NCI-H82 treated with DMSO at 0.1 percent for 48 hours (cell line): ENCODE data around the gene CADM2.
"Not testable (repeated sequence)": the region's sequence is repeated elsewhere in the genome, so short reads cannot be mapped to it uniquely, and the experiment has no call there.

ENCODE experiments used
- DNase-seq: peaks from one replicate; lab custom pipeline; 2025; ENCODE audit not compliant: unreplicated experiment; lab: John Stamatoyannopoulos, UW

The CADM2 gene

DNA sequence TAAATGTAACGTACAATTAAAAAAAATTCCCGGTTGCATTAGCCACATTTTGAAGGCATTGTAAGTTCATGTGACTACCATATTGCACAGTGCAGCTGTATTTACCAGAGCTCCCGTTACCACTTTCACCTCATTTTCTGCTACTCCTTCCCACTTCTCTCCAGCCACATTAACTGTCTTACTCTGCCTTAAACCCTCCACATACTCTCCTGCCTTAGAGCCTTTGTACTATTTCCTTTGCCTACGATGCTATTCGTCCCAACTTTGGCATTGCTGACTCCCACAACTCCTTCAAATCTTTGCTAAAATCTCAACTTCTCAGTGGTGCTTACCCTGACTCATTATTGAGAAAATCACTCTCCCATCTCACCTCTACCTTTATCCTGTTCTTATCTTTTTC, 115.2 kb downstream of the CADM2 start:
- no peak for DNase-seq

DNA sequence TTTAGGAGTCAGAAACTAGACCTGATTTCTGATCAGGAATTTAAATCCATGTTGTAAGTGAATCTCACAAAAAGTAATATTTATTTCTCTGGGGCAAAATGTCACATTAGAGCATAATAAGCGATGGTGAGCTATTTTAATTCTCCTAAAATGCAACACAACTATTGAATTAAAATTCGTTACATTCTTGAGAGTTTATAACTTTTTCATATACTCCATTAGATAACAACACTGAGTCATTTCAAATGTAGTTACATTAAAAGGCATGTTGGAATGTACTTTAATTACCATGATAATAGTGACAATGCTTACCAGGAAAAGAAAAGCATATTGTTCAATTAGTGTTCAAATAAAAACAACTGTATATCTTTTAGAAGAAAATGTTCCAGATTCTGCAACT, 116.9 kb downstream of the CADM2 start:
- DNase-seq: no peak

DNA sequence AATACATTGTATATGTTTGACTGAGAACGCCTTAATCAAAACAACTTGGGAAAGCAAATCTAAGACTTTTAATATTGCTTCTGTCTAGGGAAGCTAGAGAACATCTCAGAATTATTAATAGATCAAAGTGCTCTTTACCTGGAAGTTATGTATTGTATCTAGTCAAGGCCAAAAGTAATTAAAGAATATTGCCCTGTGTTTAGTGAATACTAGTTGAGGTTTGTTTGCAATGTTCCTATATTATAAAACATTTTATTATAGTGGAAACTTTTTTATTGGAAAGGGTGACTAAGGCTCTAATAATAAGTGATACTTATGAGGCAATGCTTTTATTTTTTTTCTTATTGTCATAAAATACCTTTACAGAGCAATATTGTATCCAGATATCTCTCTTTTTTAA, 118.2 kb downstream of the CADM2 start:
- DNase-seq: no peak

DNA sequence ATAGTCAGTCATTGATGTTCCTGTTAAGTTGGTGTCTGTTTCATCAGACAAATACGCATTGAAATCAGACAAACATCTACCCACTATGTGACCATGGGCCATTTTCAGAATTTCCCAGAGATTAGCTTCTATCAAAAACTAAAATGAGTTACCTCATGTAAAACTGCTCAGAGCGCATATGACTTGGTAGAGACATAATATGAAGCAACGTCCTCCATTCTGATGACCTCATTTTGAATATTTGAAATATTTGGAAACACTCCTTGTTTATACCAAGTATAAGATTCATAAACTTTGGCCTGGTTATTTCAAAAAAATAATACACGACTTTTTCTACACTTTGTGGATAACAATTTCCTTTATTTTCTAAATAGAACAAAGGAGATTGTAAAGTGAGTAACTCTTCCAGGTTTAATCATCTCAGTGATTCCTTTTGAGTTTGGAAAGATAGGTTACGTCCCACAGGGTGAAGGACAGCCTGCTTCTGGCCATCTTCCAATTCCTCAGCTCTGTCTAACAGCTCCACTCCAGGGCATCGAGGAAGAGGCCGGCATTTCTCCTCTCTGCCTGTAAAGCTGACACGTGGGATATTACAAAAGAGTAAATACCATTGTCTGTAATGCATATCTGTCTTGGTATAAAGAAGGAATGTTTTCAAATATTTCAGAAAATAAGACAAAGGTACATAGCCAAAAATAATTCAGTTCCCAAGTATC, 122.6 kb downstream of the CADM2 start:
- DNase-seq: no peak

DNA sequence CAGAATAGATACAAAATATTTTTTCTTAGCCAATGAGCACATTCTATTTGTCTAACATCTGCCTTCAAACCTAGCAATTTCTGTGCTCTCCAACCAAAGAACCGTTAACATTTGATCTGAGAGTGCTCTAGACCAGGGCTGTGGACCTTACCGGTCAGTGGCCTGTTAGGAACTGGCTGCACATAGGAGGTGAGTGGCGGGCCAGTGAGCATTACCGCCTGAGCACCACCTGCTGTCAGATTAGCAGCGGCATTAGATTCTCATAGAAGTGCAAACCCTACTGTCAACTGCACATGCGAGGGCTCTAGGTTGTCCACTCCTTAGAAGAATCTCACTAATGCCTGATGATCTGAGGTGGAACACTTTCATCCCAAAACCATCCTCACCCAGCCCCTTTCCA, 131.7 kb downstream of the CADM2 start:
- DNase-seq: no peak

DNA sequence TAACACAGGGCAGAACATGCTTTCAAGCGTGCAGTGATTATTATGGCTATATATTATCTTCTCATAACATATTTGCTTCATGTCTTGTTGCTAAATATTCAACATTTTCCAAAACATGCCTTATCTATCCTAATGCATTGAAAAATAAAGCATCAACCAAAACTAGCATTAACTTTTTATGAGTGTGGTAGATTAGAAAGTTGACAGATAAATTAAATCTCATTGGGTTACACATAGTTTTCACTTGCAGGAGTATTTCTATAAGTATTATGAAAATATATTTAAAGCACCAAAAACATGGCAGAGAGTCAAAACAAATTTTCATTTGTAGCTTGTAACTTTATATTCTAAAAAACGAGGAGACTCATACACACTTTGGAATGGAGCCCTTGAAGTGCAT, 141.5 kb downstream of the CADM2 start:
- DNase-seq: no peak

DNA sequence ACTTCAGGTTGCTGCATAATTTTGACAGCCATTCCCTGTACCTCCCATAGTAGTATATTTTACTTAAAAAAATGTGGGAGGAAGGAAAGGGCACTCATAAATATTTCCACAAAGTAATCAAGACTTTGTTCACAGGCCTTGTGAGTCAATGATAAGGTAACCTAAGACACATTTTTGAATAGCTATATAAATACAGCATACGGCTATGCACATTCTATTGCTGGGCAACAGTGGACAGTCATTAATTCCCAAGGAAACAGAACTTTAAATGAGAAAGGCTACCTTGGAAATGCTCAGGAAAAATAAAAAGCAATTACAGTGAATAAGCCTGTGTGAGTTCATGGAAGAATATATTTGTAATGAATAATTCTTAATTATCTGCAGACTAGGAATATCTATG, 144.0 kb downstream of the CADM2 start:
- no peak for DNase-seq

DNA sequence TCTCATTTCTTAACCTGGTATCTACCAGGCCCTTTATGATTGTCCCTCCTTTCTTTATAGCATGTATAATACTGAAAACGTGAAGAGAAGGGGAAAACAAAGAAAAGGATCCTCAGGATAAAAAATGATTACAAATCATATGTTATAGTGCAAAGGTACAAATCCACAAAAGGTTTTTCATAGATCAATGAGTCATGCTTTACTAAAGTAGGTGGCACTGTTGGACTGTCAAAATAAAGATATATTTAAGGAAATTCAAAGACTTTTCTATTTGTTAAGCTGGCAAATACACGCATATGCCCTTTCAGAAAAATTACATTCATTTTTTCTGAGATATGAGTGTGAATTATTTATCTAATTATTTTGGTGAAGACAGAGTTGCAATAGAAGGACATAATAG, 151.6 kb downstream of the CADM2 start:
- no peak for DNase-seq

DNA sequence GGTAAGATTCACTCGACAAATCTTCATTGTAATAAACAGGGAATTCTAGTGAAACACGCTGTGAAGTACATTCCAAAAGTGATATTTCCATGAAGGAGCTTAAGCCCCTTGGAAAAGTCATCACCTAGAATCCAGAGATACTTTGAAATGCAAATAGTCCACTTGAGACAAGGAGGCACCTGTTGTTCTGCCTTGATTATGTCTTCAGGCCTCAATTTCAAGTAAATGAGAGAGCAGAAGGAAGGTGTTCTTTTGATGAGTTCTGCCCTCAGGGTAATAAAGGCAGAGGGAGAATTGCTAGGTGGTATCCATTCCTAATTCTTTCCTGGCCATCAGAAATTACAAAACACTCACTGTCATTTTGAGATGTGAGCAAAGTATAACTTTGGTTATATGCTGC, 162.1 kb downstream of the CADM2 start:
- no peak for DNase-seq

DNA sequence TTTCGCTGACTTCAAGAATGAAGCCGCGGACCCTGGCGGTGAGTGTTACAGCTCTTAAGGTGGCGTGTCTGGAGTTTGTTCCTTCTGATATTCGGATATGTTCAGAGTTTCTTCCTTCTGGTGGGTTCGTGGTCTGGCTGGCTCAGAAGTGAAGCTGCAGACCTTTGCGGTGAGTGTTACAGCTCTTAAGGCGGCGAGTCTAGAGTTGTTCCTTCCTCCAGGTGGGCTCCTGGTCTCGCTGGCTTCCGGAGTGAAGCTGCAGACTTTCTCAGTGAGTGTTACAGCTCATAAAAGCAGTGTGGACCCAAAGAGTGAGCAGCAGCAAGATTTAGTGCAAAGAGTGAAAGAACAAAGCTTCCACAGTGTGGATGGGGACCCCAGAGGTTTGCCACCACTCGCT, 174.1 kb downstream of the CADM2 start:
- not testable (repeated sequence) for DNase-seq

DNA sequence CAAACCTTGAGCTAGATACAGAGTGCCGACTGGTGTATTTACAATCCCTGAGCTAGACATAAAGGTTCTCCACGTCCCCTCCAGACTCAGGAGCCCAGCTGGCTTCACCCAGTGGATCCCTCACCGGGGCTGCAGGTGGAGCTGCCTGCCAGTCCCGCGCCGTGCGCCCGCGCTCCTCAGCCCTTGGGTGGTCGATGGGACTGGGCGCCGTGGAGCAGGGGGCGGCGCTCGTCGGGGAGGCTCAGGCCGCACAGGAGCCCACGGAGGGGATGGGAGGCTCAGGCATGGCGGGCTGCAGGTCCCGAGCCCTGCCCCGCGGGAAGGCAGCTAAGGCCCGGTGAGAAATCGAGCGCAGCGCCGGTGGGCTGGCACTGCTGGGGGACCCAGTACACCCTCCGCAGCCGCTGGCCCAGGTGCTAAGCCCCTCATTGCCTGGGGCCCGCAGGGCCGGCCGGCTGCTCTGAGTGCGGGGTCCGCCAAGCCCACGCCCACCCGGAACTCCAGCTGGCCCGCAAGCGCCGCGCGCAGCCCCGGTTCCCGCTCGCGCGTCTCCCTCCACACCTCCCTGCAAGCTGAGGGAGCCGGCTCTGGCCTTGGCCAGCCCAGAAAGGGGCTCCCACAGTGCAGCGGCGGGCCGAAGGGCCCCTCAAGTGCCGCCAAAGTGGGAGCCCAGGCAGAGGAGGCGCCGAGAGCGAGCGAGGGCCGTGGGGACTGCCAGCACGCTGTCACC, 175.1 kb downstream of the CADM2 start:
- not testable (repeated sequence) for DNase-seq

DNA sequence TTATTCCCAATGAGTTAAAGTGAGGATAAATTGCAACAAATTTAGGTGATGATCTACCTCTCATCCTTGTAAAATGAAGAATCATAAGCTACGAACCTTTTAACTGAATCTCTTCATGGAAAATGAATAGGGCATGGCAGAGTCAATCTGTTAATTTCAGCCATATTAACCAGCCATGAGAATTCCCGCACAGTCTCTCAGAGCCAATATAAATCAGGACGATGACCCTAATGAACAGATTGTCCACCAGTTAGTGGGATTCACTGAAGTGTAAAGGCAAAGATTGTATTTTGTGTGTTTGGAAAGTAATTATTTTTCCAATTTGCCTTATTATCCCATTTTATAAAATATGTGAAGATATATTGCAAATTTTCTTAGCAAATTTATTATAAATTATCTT, 183.8 kb downstream of the CADM2 start:
- DNase-seq: no peak

DNA sequence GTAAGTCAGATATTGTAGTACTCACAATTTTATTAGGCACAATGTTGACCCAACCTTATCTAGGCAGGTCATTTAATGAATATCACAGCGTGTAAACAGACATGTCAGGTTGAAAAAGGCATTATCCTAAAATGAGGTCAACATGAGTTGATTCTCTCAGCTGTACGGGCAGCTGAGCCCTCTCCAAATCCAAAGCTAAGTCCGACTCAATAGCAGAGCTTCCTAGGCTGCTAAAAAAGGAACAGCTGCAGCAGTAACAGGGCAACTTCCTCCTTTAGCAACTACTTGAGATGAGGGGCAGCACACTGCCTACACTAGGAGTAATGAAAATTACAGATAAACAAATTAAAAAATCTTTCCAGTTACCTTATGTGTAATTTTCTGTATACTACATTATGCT, 189.2 kb downstream of the CADM2 start:
- no peak for DNase-seq

DNA sequence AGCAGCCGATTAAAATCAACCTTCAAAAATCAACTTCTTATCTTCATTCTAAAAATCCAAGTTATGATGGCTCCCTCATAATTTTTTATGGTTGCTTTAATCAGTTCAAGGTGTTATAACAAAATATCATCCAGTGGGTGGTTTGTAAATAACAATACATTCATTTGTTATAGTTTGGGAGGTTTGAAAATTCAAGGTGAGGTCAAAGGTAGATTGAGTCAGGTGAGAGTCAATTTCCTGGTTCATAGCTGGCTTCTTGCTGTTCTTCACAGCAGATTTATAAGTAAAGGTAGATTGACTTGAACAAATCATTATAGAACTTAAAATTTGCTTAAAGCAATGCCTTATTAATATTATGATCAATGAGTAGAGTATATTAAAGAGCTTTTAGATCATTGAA, 192.8 kb downstream of the CADM2 start:
- DNase-seq: no peak

DNA sequence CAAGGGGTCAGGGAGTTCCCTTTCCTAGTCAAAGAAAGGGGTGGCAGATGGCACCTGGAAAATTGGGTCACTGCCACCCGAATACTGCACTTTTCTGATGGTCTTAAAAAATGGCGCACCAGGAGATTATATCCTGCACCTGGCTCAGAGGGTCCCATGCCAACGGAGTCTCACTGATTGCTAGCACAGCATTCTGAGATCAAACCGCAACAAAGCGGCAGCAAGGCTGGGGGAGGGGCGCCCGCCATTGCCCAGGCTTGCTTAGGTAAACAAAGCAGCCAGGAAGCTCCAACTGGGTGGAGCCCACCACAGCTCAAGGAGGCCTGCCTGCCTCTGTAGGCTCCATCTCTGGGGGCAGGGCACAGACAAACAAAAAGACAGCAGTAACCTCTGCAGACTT, 194.5 kb downstream of the CADM2 start:
- not testable (repeated sequence) for DNase-seq

DNA sequence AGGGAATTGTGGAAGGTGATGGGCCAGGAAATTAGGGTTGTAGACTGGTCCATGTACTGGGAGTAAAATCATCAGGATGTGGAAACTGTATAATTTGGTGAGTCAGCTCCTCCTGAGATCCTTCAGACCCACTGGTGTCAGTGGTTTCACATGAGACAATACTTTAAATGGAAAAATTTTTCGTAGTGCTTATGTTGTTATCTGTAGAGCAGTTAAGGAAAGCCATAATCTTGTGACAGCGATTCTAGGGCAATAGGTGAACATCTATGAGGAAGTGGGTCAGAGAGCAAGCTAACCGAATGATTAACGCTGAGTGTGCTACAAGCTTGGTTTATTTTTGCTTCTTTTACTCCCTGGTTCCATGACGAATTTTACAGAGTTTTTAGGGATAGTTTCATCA, 200.6 kb downstream of the CADM2 start:
- no peak for DNase-seq

DNA sequence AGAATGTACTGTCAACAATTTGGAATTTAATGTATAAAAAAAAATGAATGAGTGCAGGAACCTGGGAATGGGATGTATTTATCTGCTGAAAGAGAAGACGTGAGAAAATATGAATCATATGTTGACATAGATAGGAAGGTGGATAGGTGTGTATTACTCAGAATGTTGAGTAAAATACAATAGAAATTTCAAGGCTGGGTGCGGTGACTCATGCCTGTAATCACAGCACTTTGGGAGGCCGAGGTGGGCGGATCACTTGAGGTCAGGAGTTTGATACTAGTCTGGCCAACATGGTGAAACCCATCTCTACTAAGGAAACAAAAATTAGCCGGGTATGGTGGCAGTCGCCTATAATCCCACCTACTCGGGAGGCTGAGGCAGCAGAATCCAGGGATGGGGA, 202.8 kb downstream of the CADM2 start:
- DNase-seq: no peak

DNA sequence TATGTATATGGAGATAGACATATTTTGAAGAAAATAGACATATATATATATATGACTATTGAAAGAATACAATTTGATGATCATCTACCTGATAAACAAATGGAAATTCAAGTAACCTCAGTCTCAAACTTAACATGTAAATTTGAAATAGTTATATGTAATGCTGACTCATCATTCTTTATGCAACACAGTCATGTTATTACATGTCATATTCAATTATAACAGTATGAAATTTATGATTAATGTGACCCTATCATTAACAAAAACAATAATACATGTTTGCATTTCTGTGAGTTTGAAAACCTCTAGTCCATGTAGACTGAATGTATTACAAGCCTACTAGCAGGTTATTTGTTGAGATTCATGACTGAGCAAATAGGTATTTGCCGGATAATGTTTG, 204.1 kb downstream of the CADM2 start:
- DNase-seq: no peak

DNA sequence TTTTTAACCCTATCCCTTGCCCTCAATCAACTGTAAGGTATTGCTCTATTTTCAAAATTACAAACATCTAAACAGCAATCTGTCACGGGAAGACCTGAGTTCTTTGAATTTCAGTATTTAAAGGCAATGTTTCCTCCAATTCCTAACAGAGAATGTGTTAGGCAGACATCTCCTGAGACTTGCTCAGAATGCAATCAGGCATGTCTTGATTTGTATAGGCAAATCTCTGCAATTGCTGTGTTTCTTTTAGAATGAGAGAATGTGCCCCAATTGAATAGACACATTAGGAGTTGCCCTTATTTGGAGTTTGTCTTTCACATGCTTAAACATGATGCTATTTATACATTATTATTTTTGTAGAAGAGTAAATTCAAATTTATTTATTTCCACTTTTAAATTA, 205.6 kb downstream of the CADM2 start:
- no peak for DNase-seq

DNA sequence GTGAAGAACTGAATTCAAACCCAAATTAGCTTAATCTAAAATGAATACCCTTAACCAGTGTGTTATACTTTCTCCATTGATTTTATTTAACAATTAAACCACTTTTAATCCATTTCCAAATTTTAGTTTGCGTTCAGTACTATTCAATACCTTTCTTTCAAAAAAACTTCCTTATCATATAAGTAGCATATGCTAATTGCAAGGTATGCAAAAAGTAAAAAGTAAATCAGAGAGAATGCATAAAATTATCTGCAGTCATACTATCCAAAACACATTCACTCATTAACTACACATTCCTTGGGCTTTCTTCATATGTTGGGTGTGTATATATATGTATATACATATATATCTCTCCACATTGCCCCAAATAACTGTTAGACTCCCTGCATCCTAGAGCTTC, 208.8 kb downstream of the CADM2 start:
- no peak for DNase-seq

DNA sequence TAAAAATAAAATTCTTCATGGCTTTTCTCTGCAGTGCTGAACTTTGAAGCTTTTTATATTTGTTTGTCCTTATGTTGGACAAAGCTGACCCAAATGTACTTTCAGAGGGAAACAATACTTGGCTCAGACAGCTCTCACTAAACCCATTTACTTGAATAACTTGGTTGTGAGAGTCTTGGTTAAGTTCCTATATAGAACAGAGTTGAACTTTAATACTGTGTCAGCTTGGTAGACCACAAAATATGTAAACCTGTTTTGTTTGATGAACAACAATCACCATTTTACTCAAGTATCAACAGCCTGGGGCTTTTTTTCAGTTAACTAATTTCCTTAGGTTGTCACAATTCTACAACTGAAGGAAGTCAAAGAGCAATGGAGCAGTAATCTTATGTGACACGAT, 211.9 kb downstream of the CADM2 start:
- no peak for DNase-seq

DNA sequence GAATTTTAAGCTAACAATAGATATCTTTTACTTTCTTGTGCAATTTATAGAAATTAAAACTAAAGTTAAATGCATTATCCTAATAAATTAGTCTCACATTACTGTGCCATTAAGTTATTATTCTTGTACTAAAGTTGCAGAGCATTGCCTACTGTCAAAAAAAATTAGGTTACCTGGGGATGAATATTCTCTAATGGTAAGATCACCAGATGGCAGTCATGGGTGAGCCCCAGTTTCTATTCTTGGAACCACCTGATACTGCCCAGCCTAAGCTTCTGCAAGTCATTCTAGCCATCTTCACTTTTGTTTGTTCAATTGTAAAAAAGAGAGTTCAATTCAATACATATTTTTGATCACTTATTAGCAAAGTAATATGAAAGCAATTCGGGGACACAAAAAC, 213.2 kb downstream of the CADM2 start:
- DNase-seq: no peak

DNA sequence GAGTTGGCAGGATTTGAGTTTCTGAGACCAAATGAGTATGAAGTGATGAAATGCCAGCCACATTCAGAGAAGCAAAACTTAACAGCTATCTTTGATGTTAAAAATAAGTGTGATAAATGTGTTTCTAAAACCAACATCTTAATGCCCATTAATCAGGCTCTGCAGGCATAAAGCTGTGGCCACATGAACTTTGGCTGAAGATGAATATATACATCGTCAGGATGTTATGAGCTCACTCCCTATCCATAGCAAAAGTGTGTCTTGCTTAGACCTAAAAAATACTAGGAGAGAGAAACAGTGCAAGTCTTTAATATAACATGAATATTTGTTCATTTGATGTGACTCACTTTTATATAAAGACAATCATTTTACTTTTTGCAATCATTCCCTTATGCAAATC, 218.0 kb downstream of the CADM2 start:
- DNase-seq: no peak
